ENCODE measurements around the gene RPA3.

RPA3 gene

DNA sequence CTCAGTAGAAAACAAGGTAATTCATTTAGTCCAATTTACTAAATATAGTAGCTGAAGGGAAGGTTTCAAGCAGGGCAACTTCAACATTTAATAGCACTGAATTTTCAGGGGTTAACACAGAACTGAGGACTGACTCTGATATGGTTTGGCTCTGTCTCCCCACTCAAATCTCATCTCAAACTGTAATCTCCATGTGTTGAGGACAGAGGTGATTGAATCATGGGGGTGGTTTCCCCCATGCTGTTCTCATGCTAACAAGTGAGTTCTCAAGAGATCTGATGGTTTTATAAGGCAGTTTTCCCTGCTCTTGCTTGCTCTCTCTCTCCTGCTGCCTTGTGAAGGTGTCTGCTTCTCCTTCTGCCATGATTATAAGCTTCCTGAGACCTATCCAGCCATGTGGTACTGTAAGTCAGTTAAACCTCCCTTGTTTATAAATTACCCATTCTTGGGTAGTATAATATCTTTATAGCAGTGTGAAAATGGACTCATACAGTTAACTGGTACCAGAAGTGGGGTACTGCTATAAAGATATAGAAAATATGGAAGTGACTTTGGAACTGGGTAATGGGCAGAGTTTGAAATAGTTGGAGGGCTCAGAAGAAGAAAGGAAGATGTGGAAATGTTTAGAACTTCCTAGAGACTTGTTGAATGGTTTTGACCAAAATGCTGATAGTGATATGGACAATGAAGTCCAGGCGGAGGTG, 87.6 kb downstream of the RPA3 start:
- TF ChIP-seq, protein P1, sequence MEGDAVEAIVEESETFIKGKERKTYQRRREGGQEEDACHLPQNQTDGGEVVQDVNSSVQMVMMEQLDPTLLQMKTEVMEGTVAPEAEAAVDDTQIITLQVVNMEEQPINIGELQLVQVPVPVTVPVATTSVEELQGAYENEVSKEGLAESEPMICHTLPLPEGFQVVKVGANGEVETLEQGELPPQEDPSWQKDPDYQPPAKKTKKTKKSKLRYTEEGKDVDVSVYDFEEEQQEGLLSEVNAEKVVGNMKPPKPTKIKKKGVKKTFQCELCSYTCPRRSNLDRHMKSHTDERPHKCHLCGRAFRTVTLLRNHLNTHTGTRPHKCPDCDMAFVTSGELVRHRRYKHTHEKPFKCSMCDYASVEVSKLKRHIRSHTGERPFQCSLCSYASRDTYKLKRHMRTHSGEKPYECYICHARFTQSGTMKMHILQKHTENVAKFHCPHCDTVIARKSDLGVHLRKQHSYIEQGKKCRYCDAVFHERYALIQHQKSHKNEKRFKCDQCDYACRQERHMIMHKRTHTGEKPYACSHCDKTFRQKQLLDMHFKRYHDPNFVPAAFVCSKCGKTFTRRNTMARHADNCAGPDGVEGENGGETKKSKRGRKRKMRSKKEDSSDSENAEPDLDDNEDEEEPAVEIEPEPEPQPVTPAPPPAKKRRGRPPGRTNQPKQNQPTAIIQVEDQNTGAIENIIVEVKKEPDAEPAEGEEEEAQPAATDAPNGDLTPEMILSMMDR (IDR thresholded peaks at IDR 0.05; ENCODE audit: extremely low read depth, missing control alignments), result no peak
- DNase-seq (ENCODE audit: low spot score), result no peak

DNA sequence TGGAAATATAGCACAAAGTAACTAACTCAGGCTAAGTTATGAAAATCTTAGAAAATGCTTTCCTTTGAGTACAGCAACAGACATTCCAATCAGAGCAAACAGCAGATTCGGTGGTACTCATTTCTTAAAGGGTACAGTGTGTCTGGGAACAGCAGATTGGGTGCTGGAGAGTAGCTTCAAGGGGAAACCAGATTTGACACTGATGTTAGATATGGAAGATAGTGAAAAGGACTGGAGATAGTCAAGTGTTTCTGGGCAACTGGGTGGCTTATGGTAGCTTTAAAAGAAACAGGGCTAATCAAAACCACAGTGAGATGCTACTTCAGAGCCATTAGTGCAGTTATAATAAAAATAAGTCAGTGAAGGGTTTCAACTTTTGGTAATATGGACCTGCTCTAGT, 89.9 kb downstream of the RPA3 start:
- TF ChIP-seq, protein P1 (IDR thresholded peaks at IDR 0.05; ENCODE audit: extremely low read depth, missing control alignments), result no peak
- no peak for DNase-seq (ENCODE audit: low spot score)

DNA sequence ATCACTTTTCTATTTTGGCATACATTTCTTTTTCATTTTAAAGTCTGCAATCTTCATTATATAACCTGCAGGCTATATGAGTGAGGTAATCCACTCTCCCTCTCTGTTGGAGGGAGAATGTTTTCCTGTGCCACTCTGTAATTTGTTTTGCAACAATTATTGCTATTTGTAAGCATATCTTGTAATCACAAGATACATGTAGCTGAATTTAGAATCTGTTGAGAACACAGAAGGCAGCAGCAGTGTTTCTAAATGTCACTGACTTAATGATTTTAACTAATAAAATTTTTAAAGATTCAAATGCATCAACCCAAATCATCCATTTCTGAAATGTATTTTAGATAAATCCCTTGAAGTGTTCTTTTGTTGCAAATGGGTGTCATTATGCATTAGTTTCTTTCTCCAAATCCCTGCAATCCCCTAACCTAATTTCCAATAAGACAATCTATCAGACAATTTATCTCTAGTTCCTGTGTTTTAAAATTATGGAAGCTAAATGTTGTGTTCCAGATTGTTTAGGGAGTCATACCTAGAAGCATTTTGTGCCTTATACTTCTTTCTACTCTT, 97.7 kb downstream of the RPA3 start:
- TF ChIP-seq, protein P1 (IDR thresholded peaks at IDR 0.05; ENCODE audit: extremely low read depth, missing control alignments), result no peak
- no peak for DNase-seq (ENCODE audit: low spot score)

DNA sequence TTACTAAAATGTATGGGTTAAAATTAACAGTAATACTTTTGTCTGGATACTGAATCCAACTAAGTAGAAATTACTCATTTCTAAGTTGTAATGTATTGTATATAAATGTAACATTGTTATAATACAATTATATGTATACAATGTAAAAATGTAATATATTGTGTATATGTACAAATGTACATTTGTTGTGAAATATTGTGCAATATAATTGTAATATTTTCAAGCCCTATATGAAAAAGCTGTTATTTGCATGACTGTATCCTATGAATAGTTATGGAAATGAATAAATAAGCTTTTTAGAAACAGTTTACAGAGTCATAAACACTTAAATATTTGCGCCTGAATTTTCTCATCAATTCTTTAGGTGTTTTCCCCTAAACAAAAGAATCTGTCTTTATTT, 98.2 kb downstream of the RPA3 start:
- no peak for DNase-seq (ENCODE audit: low spot score)
- TF ChIP-seq, protein P1 (IDR thresholded peaks at IDR 0.05; ENCODE audit: extremely low read depth, missing control alignments), result no peak

DNA sequence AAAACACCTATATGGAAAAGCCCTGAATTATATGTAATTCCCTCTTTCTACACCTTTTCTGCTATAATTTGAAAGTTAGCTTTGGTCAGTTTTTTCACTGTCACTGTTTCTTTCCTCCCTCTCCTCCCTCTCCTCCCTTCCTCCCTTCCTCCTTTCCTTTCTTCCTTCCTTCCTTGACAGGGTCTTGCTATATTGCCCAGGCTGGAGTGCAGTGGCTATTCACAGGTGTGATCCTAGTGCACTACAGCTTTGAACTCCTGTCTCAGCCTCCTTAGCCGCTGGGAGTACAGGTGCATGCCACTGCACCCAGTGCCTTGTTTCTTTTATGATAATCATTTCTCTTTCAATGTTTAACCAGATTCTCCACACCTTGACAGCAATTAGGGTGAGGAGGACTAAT, 100.0 kb downstream of the RPA3 start:
- no peak for DNase-seq (ENCODE audit: low spot score)
- TF ChIP-seq, protein P1 (IDR thresholded peaks at IDR 0.05; ENCODE audit: extremely low read depth, missing control alignments), result no peak

DNA sequence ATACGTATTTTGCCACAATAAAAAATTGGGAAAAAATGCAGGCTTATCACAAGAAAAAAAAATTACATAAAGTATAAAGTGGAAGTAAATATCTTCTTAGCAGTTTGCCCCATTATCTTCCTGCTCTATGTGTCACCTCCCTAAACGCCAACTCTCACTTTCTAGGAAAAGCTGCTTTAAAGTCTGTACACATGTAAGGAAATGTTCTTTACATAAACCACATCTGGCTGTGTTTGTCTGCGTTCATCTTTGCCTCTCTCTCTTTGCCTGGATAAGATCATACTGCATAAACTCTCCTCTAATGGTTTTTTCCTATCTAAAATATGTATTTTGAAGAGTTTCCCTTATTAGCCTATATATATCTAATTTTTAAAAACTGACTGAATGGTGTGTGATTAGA, 100.9 kb downstream of the RPA3 start:
- TF ChIP-seq, protein P1 (IDR thresholded peaks at IDR 0.05; ENCODE audit: extremely low read depth, missing control alignments), result no peak
- DNase-seq (ENCODE audit: low spot score), result no peak

DNA sequence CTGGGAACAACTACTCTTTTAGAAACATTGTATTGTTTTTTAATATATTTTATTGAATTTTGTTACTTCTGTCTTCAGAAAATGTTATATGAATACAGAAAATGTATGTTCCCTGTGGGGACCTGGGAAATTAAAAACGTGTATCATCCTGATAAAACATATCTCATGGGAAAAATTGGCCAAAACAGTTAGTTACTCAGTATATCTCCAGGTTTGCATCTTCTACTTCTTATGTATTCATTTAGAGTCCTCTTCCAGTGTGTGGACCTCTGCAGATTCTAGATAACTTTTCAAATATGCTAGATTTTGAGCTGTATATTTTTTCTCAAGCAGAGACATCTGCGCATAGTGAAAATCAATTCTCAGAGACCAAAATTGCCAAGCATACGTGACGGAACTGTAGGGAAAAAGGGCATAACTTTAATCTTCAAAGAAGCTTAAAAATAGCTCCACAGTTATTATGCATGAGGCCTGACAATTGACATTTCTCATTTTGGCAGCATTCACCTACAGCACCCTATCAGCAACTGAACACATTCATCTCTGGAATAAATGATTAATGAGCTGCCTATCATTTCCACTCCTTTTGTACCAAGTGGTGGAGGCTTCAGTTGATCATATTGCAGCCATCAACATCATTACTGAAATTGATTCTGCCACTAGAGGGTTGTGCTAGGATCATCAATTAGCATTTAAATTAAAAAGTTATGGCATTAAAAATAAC, 104.2 kb downstream of the RPA3 start:
- TF ChIP-seq, protein P1 (IDR thresholded peaks at IDR 0.05; ENCODE audit: extremely low read depth, missing control alignments), result no peak
- no peak for DNase-seq (ENCODE audit: low spot score)

Measured in GM20000 (cell line).